HFFc6 (cell line): Measurements from ENCODE around the gene GPR27. TPM values are rescaled to one million over a fixed set of nuclear protein-coding genes. Genes with fewer than 3 reads are reported as not detected.

Source experiments
- DNase-seq: peaks from one replicate; pipeline ENCODE4 v3.0.0-alpha.2; 2018
- H3K27ac Mint-ChIP-seq: 2 replicates; pipeline ENCODE4 v1.8.0; 2020; ENCODE audit warnings: mild to moderate bottlenecking, mixed read lengths
- H3K27me3 Mint-ChIP-seq: 2 replicates; pipeline ENCODE4 v1.8.0; 2021; ENCODE audit warnings: mild to moderate bottlenecking, moderate library complexity, mixed read lengths; ENCODE audit not compliant: insufficient read depth
- H3K36me3 Mint-ChIP-seq: 2 replicates; pipeline ENCODE4 v1.8.0; 2021; ENCODE audit warnings: low read depth, mixed read lengths
- H3K4me1 Mint-ChIP-seq: 2 replicates; pipeline ENCODE4 v1.8.0; 2020; ENCODE audit warnings: low read depth, mixed read lengths
- H3K4me3 Mint-ChIP-seq: 2 replicates; pipeline ENCODE4 v1.8.0; 2020; ENCODE audit warnings: mild to moderate bottlenecking, moderate library complexity, mixed read lengths
- H3K9me3 Mint-ChIP-seq: 2 replicates; pipeline ENCODE4 v1.8.0; 2020; ENCODE audit warnings: mild to moderate bottlenecking, mixed read lengths
- total RNA-seq, 6 experiments: library from RNA; stranded (reverse); fragmentation: NEBNext Ultra II Directional; extraction: Animal tissue kit (Norgen Biotek cat#: 25700); gene quantifications; 2 replicates in 1 of 6; 3 replicates in 5 of 6; pipeline ENCODE4 v1.2.3, GENCODE V29; 2021
- TF ChIP-seq, protein P1 (sequence below): fragments of 200-600 bp; sonication (generic); IDR thresholded peaks from 2 replicates; pipeline ENCODE4 v1.5.0; 2021; ENCODE audit warnings: antibody characterized with exemption, mild to moderate bottlenecking

The GPR27 gene
- total RNA-seq, 6 experiments from 2014 or later: not detected

DNA sequence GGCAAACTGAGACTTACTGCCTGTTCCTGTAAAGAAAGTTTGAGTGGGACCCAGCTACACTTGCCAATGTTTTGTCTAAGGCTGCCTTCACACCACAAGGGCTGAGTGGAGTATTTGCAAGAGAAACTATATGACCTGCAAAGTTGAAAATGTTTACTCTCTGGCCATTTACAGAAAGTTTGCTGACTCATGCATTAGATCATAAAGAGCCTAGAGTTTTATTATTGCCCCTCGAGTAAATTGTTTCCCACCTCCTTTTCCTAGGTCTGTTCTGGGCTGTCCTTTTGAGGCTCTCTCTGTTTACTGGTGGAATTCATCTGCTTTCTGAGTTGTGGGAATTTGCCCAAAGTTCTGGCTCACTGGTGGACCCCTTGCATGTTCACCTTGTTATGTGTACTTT, 38.0 kb downstream of the GPR27 start:
- peaks cover 19% of the 10 kb centered on the region for H3K27me3 Mint-ChIP-seq
- TF ChIP-seq, protein P1, sequence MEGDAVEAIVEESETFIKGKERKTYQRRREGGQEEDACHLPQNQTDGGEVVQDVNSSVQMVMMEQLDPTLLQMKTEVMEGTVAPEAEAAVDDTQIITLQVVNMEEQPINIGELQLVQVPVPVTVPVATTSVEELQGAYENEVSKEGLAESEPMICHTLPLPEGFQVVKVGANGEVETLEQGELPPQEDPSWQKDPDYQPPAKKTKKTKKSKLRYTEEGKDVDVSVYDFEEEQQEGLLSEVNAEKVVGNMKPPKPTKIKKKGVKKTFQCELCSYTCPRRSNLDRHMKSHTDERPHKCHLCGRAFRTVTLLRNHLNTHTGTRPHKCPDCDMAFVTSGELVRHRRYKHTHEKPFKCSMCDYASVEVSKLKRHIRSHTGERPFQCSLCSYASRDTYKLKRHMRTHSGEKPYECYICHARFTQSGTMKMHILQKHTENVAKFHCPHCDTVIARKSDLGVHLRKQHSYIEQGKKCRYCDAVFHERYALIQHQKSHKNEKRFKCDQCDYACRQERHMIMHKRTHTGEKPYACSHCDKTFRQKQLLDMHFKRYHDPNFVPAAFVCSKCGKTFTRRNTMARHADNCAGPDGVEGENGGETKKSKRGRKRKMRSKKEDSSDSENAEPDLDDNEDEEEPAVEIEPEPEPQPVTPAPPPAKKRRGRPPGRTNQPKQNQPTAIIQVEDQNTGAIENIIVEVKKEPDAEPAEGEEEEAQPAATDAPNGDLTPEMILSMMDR: no peak
- no peaks in the 10 kb centered on the region for H3K4me1 Mint-ChIP-seq
- DNase-seq: no peak
- H3K36me3 Mint-ChIP-seq: no peaks in the 10 kb centered on the region
- no peak overlapping the region for H3K4me3 Mint-ChIP-seq
- H3K9me3 Mint-ChIP-seq: no peaks in the 10 kb centered on the region
- H3K27ac Mint-ChIP-seq: no peak overlapping the region

DNA sequence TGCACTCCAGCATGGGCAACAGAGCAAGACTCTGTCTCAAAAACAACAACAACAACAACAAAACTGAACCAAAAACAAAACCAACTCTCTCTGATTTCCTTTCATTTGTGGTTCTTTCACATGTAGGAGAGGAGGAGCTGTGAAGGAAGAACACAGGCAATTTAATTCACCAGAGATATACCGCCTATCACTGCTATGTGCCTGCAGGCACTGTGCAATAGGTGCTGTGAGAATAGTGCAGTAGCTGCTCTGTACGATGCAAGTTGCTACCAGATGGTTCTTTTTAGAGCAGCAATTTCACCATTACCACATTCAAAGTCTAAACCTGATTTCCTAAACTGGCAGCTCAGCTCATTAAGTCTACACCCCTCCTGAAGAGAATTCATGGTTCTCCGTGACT, 42.6 kb downstream of the GPR27 start:
- H3K4me3 Mint-ChIP-seq: no peak overlapping the region
- no peak for DNase-seq
- TF ChIP-seq, protein P1: no peak
- peaks cover 18% of the 10 kb centered on the region; the same call in 1 of the 2 replicates for H3K27me3 Mint-ChIP-seq
- H3K27ac Mint-ChIP-seq: no peak overlapping the region
- no peaks in the 10 kb centered on the region for H3K4me1 Mint-ChIP-seq
- H3K9me3 Mint-ChIP-seq: no peaks in the 10 kb centered on the region
- no peaks in the 10 kb centered on the region for H3K36me3 Mint-ChIP-seq

DNA sequence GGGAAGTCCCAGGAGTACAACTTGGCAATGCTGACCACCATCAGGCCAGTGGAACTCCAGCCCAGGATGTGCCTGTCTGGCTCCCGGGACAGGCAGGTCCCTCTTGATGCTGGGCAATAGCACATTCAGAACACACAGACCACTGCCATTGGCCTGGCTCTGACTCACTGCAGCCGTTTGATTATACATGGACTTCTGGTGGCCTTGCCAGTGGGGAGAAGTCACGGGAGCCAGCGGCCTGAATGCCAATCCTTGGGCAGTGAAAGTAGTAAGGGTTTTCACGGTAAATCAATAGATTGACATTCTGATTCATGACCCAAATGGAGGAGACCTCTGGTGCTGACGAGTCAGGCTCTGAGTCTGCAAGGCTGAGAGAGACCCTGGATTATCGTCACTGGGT, 43.8 kb downstream of the GPR27 start:
- TF ChIP-seq, protein P1: no peak
- peaks cover 24% of the 10 kb centered on the region; the same call in 1 of the 2 replicates for H3K27me3 Mint-ChIP-seq
- no peaks in the 10 kb centered on the region for H3K36me3 Mint-ChIP-seq
- H3K27ac Mint-ChIP-seq: no peak overlapping the region
- H3K9me3 Mint-ChIP-seq: no peaks in the 10 kb centered on the region
- no peak for DNase-seq
- no peaks in the 10 kb centered on the region for H3K4me1 Mint-ChIP-seq
- no peak overlapping the region for H3K4me3 Mint-ChIP-seq

DNA sequence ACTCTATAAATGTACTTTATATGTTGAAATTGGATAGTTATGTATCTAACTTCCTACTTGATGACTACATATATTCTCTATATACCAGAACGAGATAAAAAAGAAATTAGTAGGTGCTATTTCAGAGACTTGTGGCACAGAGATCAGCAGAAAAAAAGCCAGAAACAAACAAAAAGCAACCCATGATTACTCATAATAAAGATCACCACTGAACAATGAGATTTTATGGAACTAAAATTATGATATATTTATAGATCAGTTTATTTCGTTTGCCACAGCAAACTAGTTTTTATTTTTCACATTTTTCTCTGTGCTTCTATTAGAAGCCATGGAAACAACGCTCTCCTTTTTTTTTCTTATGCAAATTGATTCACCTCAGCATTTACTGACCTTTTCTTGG, 46.4 kb downstream of the GPR27 start:
- Mint-ChIP-seq H3K4me3 (no peak overlapping the region), H3K27me3 (peaks cover 28% of the 10 kb centered on the region), H3K9me3 (no peaks in the 10 kb centered on the region), H3K36me3 (no peaks in the 10 kb centered on the region), H3K4me1 (no peaks in the 10 kb centered on the region), H3K27ac (no peak overlapping the region)
- DNase-seq: no peak
- TF ChIP-seq, protein P1: no peak

DNA sequence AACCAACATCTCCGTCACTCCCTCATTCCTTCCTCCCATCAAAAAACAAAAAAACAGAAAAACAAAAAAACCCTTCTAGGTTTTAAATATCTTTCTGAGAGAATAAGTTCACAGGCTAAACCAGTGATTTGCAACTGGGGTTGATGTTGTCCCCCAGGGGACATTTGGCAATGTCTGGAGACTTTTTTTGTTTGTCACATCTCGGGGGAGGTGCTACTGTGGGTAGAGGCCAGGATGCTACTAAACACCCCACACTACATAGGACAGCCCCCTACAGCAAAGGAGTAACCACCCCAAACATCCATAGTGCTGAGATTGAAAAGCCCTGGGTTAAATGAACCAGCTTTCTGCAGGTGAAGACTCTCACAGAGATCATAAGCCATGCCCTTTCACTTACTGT, 48.3 kb downstream of the GPR27 start:
- TF ChIP-seq, protein P1: no peak
- Mint-ChIP-seq H3K27ac (no peak overlapping the region), H3K27me3 (peaks cover 22% of the 10 kb centered on the region), H3K4me3 (no peak overlapping the region), H3K4me1 (no peaks in the 10 kb centered on the region), H3K9me3 (no peaks in the 10 kb centered on the region), H3K36me3 (no peaks in the 10 kb centered on the region)
- no peak for DNase-seq

DNA sequence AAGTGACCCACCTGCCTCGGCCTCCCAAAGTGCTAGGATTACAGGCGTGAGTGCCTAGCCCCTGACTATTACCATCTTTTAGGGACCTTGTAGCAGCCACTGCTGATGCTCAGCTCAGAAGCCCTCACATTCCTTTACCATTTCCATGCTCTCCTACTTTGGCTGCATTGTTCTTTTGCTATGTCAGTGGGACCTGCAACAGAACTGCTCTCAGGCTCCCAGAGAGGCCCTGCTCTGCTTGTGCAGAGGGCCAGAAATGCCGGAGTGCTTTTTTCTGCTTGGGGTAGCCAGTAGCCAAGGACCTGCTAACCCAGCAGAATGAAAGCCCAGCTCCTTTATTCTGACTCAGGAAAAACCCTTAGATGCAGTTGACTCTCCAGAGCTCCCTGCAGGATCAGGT, 49.6 kb downstream of the GPR27 start:
- H3K36me3 Mint-ChIP-seq: no peaks in the 10 kb centered on the region
- TF ChIP-seq, protein P1: no peak
- peaks cover 21% of the 10 kb centered on the region for H3K27me3 Mint-ChIP-seq
- no peak overlapping the region for H3K4me3 Mint-ChIP-seq
- no peaks in the 10 kb centered on the region for H3K9me3 Mint-ChIP-seq
- H3K27ac Mint-ChIP-seq: no peak overlapping the region
- DNase-seq: no peak
- H3K4me1 Mint-ChIP-seq: no peaks in the 10 kb centered on the region
